ENCODE results near the gene PHACTR3. TPM values are rescaled to one million over a fixed set of nuclear protein-coding genes. Genes with fewer than 3 reads are reported as not detected.

PHACTR3 gene
- total RNA-seq, 4 donors from 2014 or later = 0.26 to 3.2 (median 0.57) TPM

DNA sequence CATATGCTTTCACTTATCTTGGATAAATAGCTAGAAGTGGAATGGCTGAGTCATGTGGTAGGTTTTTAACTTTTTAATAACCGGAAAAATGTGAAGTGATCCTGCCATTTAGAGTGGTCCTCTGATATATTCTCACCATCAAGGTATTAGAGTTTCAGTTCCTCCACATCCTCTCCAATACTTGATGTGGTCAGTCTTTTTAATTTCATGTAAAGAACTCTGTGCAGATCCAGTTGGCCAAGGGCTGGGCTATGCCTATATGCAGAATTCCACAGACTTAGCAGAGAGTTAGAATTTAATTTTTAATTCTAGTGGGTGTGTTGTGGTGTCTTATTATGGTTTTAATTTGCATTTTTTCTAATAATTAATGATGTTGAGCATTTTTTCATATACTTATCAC lies 188.0 kb downstream of the PHACTR3 start:
- H3K27ac ChIP-seq = no peak overlapping the region
- H3K9me3 ChIP-seq = peaks cover 0 to 2% of the 10 kb centered on the region in 2 donors
- H3K4me3 ChIP-seq = no peak overlapping the region
- H3K27me3 ChIP-seq = no peaks in the 10 kb centered on the region
- intact Hi-C loops (cut with DNase I; ENCODE audit: low total_unique reads) = no loop called here
- H3K4me1 ChIP-seq = no peaks in the 10 kb centered on the region
- DNase-seq = no peak
- H3K36me3 ChIP-seq = no peaks in the 10 kb centered on the region
- TF ChIP-seq POLR2A (IDR thresholded peaks at IDR 0.05) = no peak
- TF ChIP-seq, protein P1, sequence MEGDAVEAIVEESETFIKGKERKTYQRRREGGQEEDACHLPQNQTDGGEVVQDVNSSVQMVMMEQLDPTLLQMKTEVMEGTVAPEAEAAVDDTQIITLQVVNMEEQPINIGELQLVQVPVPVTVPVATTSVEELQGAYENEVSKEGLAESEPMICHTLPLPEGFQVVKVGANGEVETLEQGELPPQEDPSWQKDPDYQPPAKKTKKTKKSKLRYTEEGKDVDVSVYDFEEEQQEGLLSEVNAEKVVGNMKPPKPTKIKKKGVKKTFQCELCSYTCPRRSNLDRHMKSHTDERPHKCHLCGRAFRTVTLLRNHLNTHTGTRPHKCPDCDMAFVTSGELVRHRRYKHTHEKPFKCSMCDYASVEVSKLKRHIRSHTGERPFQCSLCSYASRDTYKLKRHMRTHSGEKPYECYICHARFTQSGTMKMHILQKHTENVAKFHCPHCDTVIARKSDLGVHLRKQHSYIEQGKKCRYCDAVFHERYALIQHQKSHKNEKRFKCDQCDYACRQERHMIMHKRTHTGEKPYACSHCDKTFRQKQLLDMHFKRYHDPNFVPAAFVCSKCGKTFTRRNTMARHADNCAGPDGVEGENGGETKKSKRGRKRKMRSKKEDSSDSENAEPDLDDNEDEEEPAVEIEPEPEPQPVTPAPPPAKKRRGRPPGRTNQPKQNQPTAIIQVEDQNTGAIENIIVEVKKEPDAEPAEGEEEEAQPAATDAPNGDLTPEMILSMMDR (IDR thresholded peaks at IDR 0.05) = no peak

DNA sequence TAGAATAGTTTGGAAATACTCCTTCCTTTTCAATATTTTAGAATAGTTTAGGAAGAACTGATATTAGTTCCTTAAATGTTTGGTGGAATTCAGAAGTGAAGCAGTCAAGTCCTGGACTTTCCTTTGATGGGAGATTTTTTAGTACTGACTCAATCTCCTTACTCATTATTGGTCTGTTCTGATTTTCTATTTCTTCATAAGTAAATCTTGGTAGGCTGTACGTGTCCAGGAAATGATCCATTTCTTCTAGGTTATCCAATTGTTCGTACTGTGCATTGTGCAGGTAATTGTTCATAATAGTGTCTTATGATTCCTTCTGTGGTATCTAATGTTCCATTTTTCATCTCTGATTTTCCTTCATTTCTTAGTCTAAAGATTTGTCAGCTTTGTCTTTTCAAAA lies 190.2 kb downstream of the PHACTR3 start:
- Histone ChIP-seq H3K27me3 (no peaks in the 10 kb centered on the region), H3K4me1 (no peaks in the 10 kb centered on the region), H3K36me3 (no peaks in the 10 kb centered on the region), H3K4me3 (no peak overlapping the region), H3K9me3 (peaks cover 0 to 3% of the 10 kb centered on the region in 2 donors), H3K27ac (no peak overlapping the region)
- intact Hi-C loops (cut with DNase I; ENCODE audit: low total_unique reads) = no loop called here
- no peak for DNase-seq
- TF ChIP-seq, protein P1 (IDR thresholded peaks at IDR 0.05) = no peak
- TF ChIP-seq POLR2A (IDR thresholded peaks at IDR 0.05) = no peak

- DNase-seq = no peak
- Histone ChIP-seq H3K9me3 (peaks cover 0 to 3% of the 10 kb centered on the region in 2 donors), H3K36me3 (no peaks in the 10 kb centered on the region), H3K4me3 (no peak overlapping the region), H3K4me1 (no peaks in the 10 kb centered on the region), H3K27me3 (no peaks in the 10 kb centered on the region), H3K27ac (no peak overlapping the region)
- intact Hi-C loops (cut with DNase I; ENCODE audit: low total_unique reads) = no loop called here
- no peak for TF ChIP-seq POLR2A (IDR thresholded peaks at IDR 0.05)
- TF ChIP-seq, protein P1 (IDR thresholded peaks at IDR 0.05) = no peak
These were observed 196.0 kb downstream of the PHACTR3 start for GRCh38 chr20:59800309-59800708.

DNA sequence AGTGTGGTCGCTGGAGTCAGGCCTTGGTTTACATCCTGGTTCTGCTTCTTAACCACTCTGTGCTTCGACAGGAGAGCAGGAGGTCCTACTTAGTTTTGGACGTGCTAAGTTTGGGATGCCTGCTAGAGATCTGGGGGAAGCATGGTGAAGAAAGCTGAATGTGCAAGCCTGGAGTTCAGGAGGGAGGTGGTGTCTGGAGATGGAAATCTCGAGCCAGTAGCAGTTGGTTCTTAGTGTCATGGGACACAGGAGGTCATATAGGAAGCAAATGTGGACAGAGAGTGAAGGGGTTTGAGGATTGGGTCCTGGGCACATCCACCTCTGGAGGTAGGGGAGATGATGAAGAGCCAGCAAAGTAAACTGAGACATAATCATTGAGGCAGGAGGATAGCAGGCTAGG lies 197.7 kb downstream of the PHACTR3 start:
- no peaks in the 10 kb centered on the region for H3K4me1 ChIP-seq
- TF ChIP-seq POLR2A (IDR thresholded peaks at IDR 0.05) = no peak
- TF ChIP-seq, protein P1 (IDR thresholded peaks at IDR 0.05) = no peak
- H3K27me3 ChIP-seq = no peaks in the 10 kb centered on the region
- no peak overlapping the region for H3K27ac ChIP-seq
- intact Hi-C loops (cut with DNase I; ENCODE audit: low total_unique reads) = no loop called here
- no peak for DNase-seq
- H3K9me3 ChIP-seq = peaks cover 0 to 3% of the 10 kb centered on the region in 2 donors
- no peak overlapping the region for H3K4me3 ChIP-seq
- no peaks in the 10 kb centered on the region for H3K36me3 ChIP-seq

DNA sequence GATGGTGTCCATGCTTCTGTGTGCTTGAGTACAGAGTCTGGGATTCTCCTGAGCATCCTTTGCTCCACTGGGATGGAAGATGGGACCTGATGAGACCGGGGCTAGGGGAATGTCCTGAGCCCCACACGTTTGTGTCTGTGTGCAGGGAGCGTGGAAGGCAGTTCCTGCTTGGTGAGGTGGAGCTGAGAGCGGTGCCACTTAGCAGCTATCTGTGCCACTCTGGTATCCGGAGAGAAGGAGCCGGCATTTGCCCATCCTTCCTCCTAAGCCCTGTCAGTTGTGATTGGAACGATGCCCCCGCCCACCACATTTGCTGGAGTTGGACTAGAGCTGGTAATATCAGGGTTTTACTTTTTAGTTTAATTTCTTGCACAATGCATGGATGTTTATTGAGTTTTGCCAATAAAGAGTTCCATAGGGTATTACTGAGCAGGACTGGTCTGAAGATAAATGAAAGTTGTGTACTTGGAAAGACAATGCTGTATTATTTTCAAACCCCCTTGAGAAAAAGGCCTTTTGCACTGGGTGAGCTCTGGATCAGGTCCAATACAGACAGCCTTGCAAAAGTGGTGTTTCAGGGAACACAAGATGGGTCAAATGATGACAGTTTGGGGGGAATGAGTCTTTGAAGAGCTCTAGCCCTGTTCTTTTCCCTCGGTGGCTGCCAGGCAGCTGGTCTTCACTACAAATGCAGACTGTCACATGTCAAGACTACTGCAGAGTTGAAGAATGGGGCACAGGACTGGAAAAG lies 198.3 kb downstream of the PHACTR3 start:
- TF ChIP-seq POLR2A (IDR thresholded peaks at IDR 0.05) = no peak
- TF ChIP-seq, protein P1 (IDR thresholded peaks at IDR 0.05) = no peak
- Histone ChIP-seq H3K27me3 (no peaks in the 10 kb centered on the region), H3K27ac (no peak overlapping the region), H3K4me3 (no peak overlapping the region), H3K36me3 (no peaks in the 10 kb centered on the region), H3K9me3 (no peaks in the 10 kb centered on the region), H3K4me1 (no peaks in the 10 kb centered on the region)
- intact Hi-C loops (cut with DNase I; ENCODE audit: low total_unique reads) = no loop called here
- DNase-seq = no peak
